DND-41 (cell line): ENCODE measurements around the gene SH3BP5.

ENCODE experiments used
- ATAC-seq: fragments of 200-7000 bp; cut with Tn5 transposase; 3 replicates; pipeline ENCODE4 v1.9.1; 2021; ENCODE audit warnings: low read depth; ENCODE audit not compliant: insufficient read depth
- DNase-seq: peaks from one replicate; pipeline ENCODE4 v3.0.0-alpha.2; 2020
- H2AFZ ChIP-seq: 2 replicates; pipeline ENCODE4 v1.6.0; 2012; ENCODE audit warnings: low read depth, low read length
- H3K27ac ChIP-seq: 2 replicates; pipeline ENCODE4 v1.5.1; 2012; ENCODE audit warnings: low read length, inconsistent platforms
- H3K27me3 ChIP-seq: fragments of 200-600 bp; sonication (generic); 2 replicates; pipeline ENCODE4 v1.6.0; 2012; ENCODE audit warnings: low read length, mild to moderate bottlenecking, inconsistent platforms; ENCODE audit not compliant: insufficient read depth, poor library complexity
- H3K36me3 ChIP-seq: 2 replicates; pipeline ENCODE4 v1.5.1; 2012; ENCODE audit warnings: low read length, inconsistent platforms; ENCODE audit not compliant: insufficient read depth
- H3K4me1 ChIP-seq: 2 replicates; pipeline ENCODE4 v1.5.1; 2012; ENCODE audit warnings: mild to moderate bottlenecking, low read length; ENCODE audit not compliant: insufficient read depth
- H3K4me2 ChIP-seq: 2 replicates; pipeline ENCODE4 v1.6.0; 2012; ENCODE audit warnings: mild to moderate bottlenecking, moderate library complexity, low read length, inconsistent platforms; ENCODE audit not compliant: insufficient read depth
- H3K4me3 ChIP-seq, 2 experiments: fragments of 200-600 bp in 1 of 2; shearing (Covaris generic) in 1 of 2; 2 replicates each; pipeline ENCODE4 v1.5.1; 2012 to 2016; ENCODE audit warnings: inconsistent platforms in 2 of 2, low read length in 2 of 2, mild to moderate bottlenecking in 2 of 2, low read depth in 1 of 2, moderate library complexity in 1 of 2
- H3K79me2 ChIP-seq: 2 replicates; pipeline ENCODE4 v1.6.0; 2012; ENCODE audit warnings: low read length, inconsistent platforms; ENCODE audit not compliant: insufficient read depth
- H3K9ac ChIP-seq: 2 replicates; pipeline ENCODE4 v1.6.0; 2012; ENCODE audit warnings: low read depth, mild to moderate bottlenecking, inconsistent platforms, low read length, moderate library complexity
- H3K9me3 ChIP-seq: 2 replicates; pipeline ENCODE4 v1.5.1; 2012; ENCODE audit warnings: low read length, moderate library complexity, mild to moderate bottlenecking, inconsistent platforms; ENCODE audit not compliant: insufficient read depth, severe bottlenecking
- H4K20me1 ChIP-seq: 2 replicates; pipeline ENCODE4 v1.6.0; 2012; ENCODE audit warnings: low read length; ENCODE audit not compliant: insufficient read depth
- EZH2 ChIP-seq: IDR thresholded peaks from 3 replicates; pipeline ENCODE4 v1.6.1; 2012; ENCODE audit warnings: borderline replicate concordance, low read depth, mild to moderate bottlenecking, moderate library complexity, low read length, inconsistent platforms; ENCODE audit not compliant: severe bottlenecking
- TF ChIP-seq, protein P1 (sequence below): IDR thresholded peaks from 2 replicates; pipeline ENCODE4 v1.5.1; 2012; ENCODE audit warnings: borderline replicate concordance, low read length, moderate library complexity, mild to moderate bottlenecking; ENCODE audit not compliant: poor library complexity, severe bottlenecking; ENCODE audit errors: extremely low read depth

Gene SH3BP5

GRCh38 chr3:15319136-15319535 lies 13.2 kb downstream of the SH3BP5 start:
- no peak for DNase-seq
- TF ChIP-seq, protein P1, sequence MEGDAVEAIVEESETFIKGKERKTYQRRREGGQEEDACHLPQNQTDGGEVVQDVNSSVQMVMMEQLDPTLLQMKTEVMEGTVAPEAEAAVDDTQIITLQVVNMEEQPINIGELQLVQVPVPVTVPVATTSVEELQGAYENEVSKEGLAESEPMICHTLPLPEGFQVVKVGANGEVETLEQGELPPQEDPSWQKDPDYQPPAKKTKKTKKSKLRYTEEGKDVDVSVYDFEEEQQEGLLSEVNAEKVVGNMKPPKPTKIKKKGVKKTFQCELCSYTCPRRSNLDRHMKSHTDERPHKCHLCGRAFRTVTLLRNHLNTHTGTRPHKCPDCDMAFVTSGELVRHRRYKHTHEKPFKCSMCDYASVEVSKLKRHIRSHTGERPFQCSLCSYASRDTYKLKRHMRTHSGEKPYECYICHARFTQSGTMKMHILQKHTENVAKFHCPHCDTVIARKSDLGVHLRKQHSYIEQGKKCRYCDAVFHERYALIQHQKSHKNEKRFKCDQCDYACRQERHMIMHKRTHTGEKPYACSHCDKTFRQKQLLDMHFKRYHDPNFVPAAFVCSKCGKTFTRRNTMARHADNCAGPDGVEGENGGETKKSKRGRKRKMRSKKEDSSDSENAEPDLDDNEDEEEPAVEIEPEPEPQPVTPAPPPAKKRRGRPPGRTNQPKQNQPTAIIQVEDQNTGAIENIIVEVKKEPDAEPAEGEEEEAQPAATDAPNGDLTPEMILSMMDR = no peak
- TF ChIP-seq EZH2 = no peak
- Histone ChIP-seq H3K27me3 (no peaks in the 10 kb centered on the region), H3K79me2 (peaks cover 83% of the 10 kb centered on the region), H4K20me1 (peaks cover 3% of the 10 kb centered on the region; the same call in 1 of the 2 replicates), H3K9me3 (no peaks in the 10 kb centered on the region), H2AFZ (no peak overlapping the region), H3K36me3 (peaks cover 4% of the 10 kb centered on the region; the same call in 1 of the 2 replicates), H3K4me2 (no peak overlapping the region), H3K4me3 (no peak overlapping the region), H3K9ac (no peak overlapping the region), H3K4me1 (peaks cover 16% of the 10 kb centered on the region), H3K27ac (no peak overlapping the region)
- ATAC-seq = no peak

DNA sequence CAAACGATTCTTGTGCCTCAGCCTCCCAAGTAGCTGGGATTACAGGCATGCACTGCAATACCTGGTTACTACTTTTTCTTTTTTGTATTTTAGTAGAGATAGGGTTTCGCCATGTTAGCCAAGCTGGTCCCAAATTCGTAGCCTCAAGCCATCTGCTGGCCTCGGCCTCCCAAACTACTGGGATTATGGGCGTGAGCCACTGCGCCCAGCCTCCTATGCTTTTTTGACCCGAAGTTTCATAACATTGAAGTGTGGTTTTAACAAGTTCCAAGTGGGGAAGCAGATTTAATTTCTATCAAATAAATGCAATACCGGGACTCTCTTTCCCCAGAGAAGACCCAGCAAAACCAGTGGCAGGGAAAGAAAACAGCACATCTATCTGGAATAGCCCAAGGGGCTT lies 13.7 kb downstream of the SH3BP5 start:
- Histone ChIP-seq H3K4me2 (no peak overlapping the region), H3K79me2 (peaks cover 80% of the 10 kb centered on the region), H3K27ac (no peak overlapping the region), H3K9ac (no peak overlapping the region), H3K27me3 (no peaks in the 10 kb centered on the region), H3K4me1 (peaks cover 16% of the 10 kb centered on the region), H3K4me3 (no peak overlapping the region), H2AFZ (no peak overlapping the region), H3K9me3 (no peaks in the 10 kb centered on the region), H3K36me3 (no peaks in the 10 kb centered on the region; the same call in 1 of the 2 replicates), H4K20me1 (peaks cover 3% of the 10 kb centered on the region; the same call in 1 of the 2 replicates)
- TF ChIP-seq EZH2 = no peak
- TF ChIP-seq, protein P1 = no peak
- ATAC-seq = no peak
- DNase-seq = no peak

GRCh38 chr3:15316998-15317435 lies 15.4 kb downstream of the SH3BP5 start:
- Histone ChIP-seq H3K79me2 (peaks cover 66% of the 10 kb centered on the region), H3K9me3 (no peaks in the 10 kb centered on the region), H3K4me1 (peaks cover 16% of the 10 kb centered on the region), H3K9ac (no peak overlapping the region), H3K4me3 (no peak overlapping the region), H3K4me2 (no peak overlapping the region), H3K27ac (no peak overlapping the region), H3K27me3 (no peaks in the 10 kb centered on the region), H4K20me1 (no peaks in the 10 kb centered on the region; the same call in 1 of the 2 replicates), H2AFZ (no peak overlapping the region), H3K36me3 (0 out of 2 replicates have a peak, but pooled peaks cover under 1% of the 10 kb centered on the region)
- TF ChIP-seq, protein P1 = no peak
- TF ChIP-seq EZH2 = no peak
- no peak for DNase-seq
- ATAC-seq = no peak

- Histone ChIP-seq H3K27me3 (no peaks in the 10 kb centered on the region), H3K9me3 (no peaks in the 10 kb centered on the region), H4K20me1 (no peaks in the 10 kb centered on the region; the same call in 1 of the 2 replicates), H2AFZ (no peak overlapping the region), H3K4me3 (no peak overlapping the region), H3K79me2 (peaks cover 54% of the 10 kb centered on the region), H3K4me1 (peaks cover 16% of the 10 kb centered on the region), H3K4me2 (no peak overlapping the region), H3K9ac (no peak overlapping the region), H3K36me3 (peaks cover 4% of the 10 kb centered on the region; the same call in 1 of the 2 replicates), H3K27ac (peak overlapping the region; percentile 34; the same call in 1 of the 2 replicates)
- TF ChIP-seq, protein P1 = no peak
- TF ChIP-seq EZH2 = no peak
- ATAC-seq (peak; percentile 66), DNase-seq (no peak)
These were observed 17.4 kb downstream of the SH3BP5 start for GRCh38 chr3:15315003-15315402.
